ENCODE data around the gene ADAMTSL5.

DNA sequence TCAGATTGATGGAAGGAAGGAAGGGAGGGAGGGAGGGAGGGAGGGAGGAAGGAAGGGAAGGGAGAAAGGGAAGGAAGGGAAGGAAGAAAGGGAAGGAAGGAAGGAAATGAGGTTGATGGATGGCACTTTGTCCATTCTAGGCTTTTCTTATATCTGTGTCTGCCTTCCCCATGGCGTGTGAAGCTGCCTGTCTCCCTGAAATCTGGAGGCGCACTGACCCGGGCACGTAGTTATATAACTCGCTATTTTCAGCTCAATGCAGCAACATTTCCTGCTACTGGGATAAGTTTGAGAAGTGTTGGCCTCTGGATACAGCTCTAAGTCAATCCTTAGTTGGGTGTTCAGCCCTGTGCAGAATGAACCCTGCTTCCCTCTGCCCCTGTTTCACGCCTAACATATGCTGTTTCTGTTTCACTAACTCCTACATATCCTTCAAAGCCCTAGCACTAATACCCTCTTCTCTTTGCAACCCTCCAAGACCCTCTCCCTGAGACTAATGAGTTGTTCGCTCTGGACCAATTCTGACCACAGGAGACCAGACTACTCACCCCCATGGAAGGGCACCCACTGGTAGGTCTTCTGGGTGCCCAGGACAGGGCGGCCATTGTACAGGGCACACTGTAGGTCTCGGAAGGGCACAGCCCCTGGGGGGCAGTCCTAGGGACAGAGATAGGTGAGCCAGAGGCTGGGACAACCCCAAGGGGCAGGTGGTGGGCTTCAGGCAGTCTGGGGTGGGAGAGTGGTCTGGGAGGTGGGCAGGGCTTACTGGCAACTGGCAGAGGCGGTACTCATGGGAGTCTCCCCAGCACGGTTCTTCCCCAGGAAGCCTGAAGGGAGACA, 3.0 kb downstream of the ADAMTSL5 start:
- TF ChIP-seq, protein P1, sequence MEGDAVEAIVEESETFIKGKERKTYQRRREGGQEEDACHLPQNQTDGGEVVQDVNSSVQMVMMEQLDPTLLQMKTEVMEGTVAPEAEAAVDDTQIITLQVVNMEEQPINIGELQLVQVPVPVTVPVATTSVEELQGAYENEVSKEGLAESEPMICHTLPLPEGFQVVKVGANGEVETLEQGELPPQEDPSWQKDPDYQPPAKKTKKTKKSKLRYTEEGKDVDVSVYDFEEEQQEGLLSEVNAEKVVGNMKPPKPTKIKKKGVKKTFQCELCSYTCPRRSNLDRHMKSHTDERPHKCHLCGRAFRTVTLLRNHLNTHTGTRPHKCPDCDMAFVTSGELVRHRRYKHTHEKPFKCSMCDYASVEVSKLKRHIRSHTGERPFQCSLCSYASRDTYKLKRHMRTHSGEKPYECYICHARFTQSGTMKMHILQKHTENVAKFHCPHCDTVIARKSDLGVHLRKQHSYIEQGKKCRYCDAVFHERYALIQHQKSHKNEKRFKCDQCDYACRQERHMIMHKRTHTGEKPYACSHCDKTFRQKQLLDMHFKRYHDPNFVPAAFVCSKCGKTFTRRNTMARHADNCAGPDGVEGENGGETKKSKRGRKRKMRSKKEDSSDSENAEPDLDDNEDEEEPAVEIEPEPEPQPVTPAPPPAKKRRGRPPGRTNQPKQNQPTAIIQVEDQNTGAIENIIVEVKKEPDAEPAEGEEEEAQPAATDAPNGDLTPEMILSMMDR (IDR thresholded peaks at IDR 0.05; ENCODE audit: insufficient read depth, low read length, poor library complexity, severe bottlenecking) = no peak
- TF ChIP-seq EZH2phosphoT487 (conservative IDR thresholded peaks at IDR 0.05; ENCODE audit: low read length) = no peak

All from SU-DHL-6 (cell line).